ENCODE results near the gene ELANE. TPM values are rescaled to one million over a fixed set of nuclear protein-coding genes. Genes with fewer than 3 reads are reported as not detected.

Gene ELANE
- total RNA-seq, 1 experiment from 2014 or later = not detected

Other genes with a start within 250 kb of the ELANE start
- 27.0 and 29.6 TPM in 2 replicates for gene POLRMT, start 218.8 kb upstream of the ELANE start, total RNA-seq (2014; rRNA removed; shearing (Covaris generic))
- not detected in 2 replicates for gene FGF22, start 212.4 kb upstream of the ELANE start, total RNA-seq (2014; rRNA removed; shearing (Covaris generic))
- 37.6 and 38.8 TPM in 2 replicates for gene RNF126, start 189.1 kb upstream of the ELANE start, total RNA-seq (2014; rRNA removed; shearing (Covaris generic))
- 6.5 and 8.0 TPM in 2 replicates for gene FSTL3, start 175.9 kb upstream of the ELANE start, total RNA-seq (2014; rRNA removed; shearing (Covaris generic))
- not detected in 2 replicates for gene PRSS57, start 156.9 kb upstream of the ELANE start, total RNA-seq (2014; rRNA removed; shearing (Covaris generic))
- 4.4 and 4.6 TPM in 2 replicates for gene PALM, start 143.4 kb upstream of the ELANE start, total RNA-seq (2014; rRNA removed; shearing (Covaris generic))
- 0.18 and 0.41 TPM in 2 replicates for gene MISP, start 101.2 kb upstream of the ELANE start, total RNA-seq (2014; rRNA removed; shearing (Covaris generic))
- gene PTBP1, start 54.9 kb upstream of the ELANE start, total RNA-seq (2014; rRNA removed; shearing (Covaris generic)) = 232 TPM in 2 replicates
- gene PLPPR3, start 30.3 kb upstream of the ELANE start, total RNA-seq (2014; rRNA removed; shearing (Covaris generic)) = not detected in 2 replicates
- gene AZU1, start 24.5 kb upstream of the ELANE start, total RNA-seq (2014; rRNA removed; shearing (Covaris generic)) = not detected in 2 replicates
- not detected in 2 replicates for gene PRTN3, start 11.3 kb upstream of the ELANE start, total RNA-seq (2014; rRNA removed; shearing (Covaris generic))
- 0.08 and 0.18 TPM in 2 replicates for gene CFD, start 7.4 kb downstream of the ELANE start, total RNA-seq (2014; rRNA removed; shearing (Covaris generic))
- gene MED16, start 40.9 kb downstream of the ELANE start, total RNA-seq (2014; rRNA removed; shearing (Covaris generic)) = 19.6 and 21.3 TPM in 2 replicates
- gene RNU6-9, start 41.2 kb downstream of the ELANE start, total RNA-seq (2014; rRNA removed; shearing (Covaris generic)) = not detected in 2 replicates
- gene R3HDM4, start 60.9 kb downstream of the ELANE start, total RNA-seq (2014; rRNA removed; shearing (Covaris generic)) = 18.3 and 19.8 TPM in 2 replicates
- gene KISS1R, start 65.0 kb downstream of the ELANE start, total RNA-seq (2014; rRNA removed; shearing (Covaris generic)) = 0.08 TPM in 1 of 2 replicates, not detected in the other
- gene ARID3A, start 73.7 kb downstream of the ELANE start, total RNA-seq (2014; rRNA removed; shearing (Covaris generic)) = 28.7 and 34.8 TPM in 2 replicates
- gene WDR18, start 132.0 kb downstream of the ELANE start, total RNA-seq (2014; rRNA removed; shearing (Covaris generic)) = 47.5 and 58.9 TPM in 2 replicates
- gene GRIN3B, start 148.1 kb downstream of the ELANE start, total RNA-seq (2014; rRNA removed; shearing (Covaris generic)) = not detected in 2 replicates
- 61.0 and 66.8 TPM in 2 replicates for gene TMEM259, start 168.8 kb downstream of the ELANE start, total RNA-seq (2014; rRNA removed; shearing (Covaris generic))
- gene RNU6-2, start 169.2 kb downstream of the ELANE start, total RNA-seq (2014; rRNA removed; shearing (Covaris generic)) = not detected in 2 replicates
- 87.2 and 91.4 TPM in 2 replicates for gene CNN2, start 174.3 kb downstream of the ELANE start, total RNA-seq (2014; rRNA removed; shearing (Covaris generic))
- gene ABCA7, start 187.8 kb downstream of the ELANE start, total RNA-seq (2014; rRNA removed; shearing (Covaris generic)) = 7.8 and 11.0 TPM in 2 replicates
- 2.9 TPM in 2 replicates for gene ARHGAP45, start 214.9 kb downstream of the ELANE start, total RNA-seq (2014; rRNA removed; shearing (Covaris generic))
- gene POLR2E, start 243.1 kb downstream of the ELANE start, total RNA-seq (2014; rRNA removed; shearing (Covaris generic)) = 176 and 183 TPM in 2 replicates

All from SJCRH30 (cell line).